LNCaP clone FGC (cell line): ENCODE measurements around the gene HNRNPA0.
A peak's percentile ranks its signal among the peaks of the same experiment; 100 is the strongest.

Experiments used
- DNase-seq: peaks from one replicate; pipeline ENCODE4 v3.0.0-alpha.2; 2011; ENCODE audit warnings: low read depth
- H3K4me3 ChIP-seq: 2 replicates; pipeline ENCODE4 v1.5.1; 2011; ENCODE audit warnings: mild to moderate bottlenecking, low read depth, low read length, control low read depth
- TF ChIP-seq, protein P1 (sequence below): IDR thresholded peaks from 2 replicates; pipeline ENCODE4 v1.5.1; 2012; ENCODE audit warnings: mild to moderate bottlenecking; ENCODE audit not compliant: control insufficient read depth, insufficient read depth; ENCODE audit errors: extremely low read depth

HNRNPA0 gene

DNA sequence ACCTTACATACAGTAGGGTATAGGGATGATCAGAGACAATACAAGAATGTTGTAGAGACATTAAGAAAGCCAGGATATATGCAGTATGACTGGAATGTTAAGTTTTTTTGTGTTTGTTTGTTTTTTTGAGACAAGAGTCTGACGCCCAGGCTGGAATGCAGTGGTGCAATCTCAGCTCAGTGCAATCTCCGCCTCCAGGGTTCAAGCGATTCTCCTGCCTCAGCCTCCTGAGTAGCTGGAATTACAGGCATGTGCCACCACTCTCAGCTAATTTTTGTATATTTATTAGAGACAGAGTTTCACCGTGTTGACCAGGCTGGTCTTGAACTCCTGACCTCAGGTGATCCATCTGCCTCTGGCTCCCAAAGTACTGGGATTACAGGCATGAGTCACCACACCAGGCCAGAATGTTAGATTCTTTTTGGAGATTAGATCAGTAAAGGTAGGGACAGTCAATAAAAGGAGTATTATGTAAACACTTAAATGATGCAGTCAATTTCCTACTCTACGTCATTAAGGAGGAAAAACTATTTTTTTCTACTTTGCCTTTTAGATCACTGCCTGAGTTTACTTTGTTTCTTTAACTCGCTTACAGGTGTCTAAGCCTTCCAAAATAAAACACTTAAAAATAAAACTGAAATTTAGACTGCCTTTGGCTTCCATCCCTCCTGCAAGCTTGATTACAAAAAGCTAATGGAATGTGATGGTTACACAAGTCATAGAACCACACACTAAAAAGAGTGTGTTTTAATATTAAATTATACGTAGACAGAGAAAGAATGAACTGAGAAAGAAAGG lies 6.8 kb upstream of the HNRNPA0 start:
- H3K4me3 ChIP-seq, result no peak overlapping the region
- TF ChIP-seq, protein P1, sequence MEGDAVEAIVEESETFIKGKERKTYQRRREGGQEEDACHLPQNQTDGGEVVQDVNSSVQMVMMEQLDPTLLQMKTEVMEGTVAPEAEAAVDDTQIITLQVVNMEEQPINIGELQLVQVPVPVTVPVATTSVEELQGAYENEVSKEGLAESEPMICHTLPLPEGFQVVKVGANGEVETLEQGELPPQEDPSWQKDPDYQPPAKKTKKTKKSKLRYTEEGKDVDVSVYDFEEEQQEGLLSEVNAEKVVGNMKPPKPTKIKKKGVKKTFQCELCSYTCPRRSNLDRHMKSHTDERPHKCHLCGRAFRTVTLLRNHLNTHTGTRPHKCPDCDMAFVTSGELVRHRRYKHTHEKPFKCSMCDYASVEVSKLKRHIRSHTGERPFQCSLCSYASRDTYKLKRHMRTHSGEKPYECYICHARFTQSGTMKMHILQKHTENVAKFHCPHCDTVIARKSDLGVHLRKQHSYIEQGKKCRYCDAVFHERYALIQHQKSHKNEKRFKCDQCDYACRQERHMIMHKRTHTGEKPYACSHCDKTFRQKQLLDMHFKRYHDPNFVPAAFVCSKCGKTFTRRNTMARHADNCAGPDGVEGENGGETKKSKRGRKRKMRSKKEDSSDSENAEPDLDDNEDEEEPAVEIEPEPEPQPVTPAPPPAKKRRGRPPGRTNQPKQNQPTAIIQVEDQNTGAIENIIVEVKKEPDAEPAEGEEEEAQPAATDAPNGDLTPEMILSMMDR, result no peak
- peak; percentile 58 for DNase-seq

- H3K4me3 ChIP-seq, result no peak overlapping the region
- DNase-seq, result no peak
- TF ChIP-seq, protein P1, result no peak
Observed at GRCh38 chr5:137760294-137760693, 6.1 kb upstream of the HNRNPA0 start.

DNA sequence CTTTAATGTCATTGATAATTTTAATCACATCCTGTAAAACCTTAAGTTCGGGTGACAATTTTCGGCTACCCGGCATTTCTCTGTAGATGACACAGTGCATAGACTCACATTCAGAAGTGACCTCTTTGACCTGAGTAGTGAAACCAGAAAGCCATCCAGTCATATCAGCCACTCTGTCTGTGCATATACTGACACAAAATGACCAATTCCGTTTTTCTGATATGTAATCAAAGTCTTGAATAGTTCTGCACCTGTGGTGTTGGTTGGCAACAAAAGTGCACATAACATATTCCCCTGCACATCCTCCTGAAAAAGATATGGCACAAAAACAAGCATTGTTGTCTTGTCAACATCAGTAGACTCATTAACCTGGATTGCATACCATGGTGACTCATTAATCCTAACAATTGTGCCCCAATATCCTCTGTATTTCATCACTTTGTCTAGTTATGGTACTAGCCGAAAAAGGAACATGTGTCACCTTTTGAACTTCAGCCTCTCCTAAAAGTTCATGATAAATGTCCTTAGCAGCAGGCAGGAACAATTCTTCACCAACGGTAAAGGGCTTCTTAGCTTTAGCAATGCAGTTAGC lies 4.6 kb upstream of the HNRNPA0 start:
- H3K4me3 ChIP-seq, result no peak overlapping the region
- TF ChIP-seq, protein P1, result no peak
- DNase-seq, result no peak

- TF ChIP-seq, protein P1, result no peak
- DNase-seq, result no peak
- H3K4me3 ChIP-seq, result no peak overlapping the region
Observed at GRCh38 chr5:137758121-137758520, 4.0 kb upstream of the HNRNPA0 start.

- TF ChIP-seq, protein P1, result no peak
- no peak for DNase-seq
- H3K4me3 ChIP-seq, result no peak overlapping the region
Observed at GRCh38 chr5:137757634-137758033, 3.5 kb upstream of the HNRNPA0 start.

DNA sequence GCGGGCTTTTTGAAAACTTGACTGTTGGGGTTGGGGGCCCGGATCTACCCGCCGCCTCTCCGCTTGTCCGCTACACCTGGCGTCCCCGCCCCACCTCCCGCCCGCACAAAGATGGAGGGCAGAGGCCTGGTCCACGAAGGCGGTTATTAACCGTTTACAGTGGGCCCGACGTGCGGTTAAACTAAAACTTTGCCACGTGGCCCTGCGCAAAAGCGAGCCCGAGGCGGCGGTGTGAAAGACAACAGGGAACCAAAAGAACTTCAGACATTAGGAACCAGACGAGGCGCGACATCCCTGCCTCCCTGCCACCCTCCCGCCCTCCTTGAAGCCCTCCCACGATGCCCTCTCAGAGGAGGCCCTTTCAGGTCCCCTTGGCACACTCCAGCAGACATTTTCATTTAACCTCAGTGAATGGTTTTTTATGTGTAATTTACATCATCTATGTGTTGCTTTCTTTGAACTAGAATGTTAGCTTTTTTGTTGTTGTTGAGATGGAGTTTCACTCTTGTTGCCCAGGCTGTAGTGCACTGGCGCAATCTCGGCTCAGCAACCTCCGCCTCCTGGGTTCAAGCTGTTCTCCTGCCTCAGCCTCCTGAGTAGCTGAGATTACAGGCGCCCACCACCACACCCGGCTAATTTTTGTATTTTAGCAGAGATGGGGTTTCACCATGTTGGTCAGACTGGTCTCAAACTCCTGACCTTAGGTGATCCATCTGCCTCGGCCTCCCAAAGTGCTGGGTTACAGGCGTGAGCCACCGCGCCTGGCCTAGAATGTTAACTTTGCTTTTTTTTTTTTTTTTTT lies 999 bp upstream of the HNRNPA0 start:
- H3K4me3 ChIP-seq, result peak overlapping the region; percentile 99
- TF ChIP-seq, protein P1, result no peak
- no peak for DNase-seq
